Mucosa of gallbladder (tissue), 1 donor: Measurements from ENCODE around the gene TSPAN18. TPM values are rescaled to one million over a fixed set of nuclear protein-coding genes. Genes with fewer than 3 reads are reported as not detected.

Experiments used
- DNase-seq: peaks from one replicate; pipeline ENCODE4 v3.0.0-alpha.2; 2020; ENCODE audit warnings: low spot score
- total RNA-seq: library from RNA; stranded (reverse); gene quantifications from one replicate; pipeline ENCODE4 v1.2.1, GENCODE V29; 2021
- donor health status: DM: no; HTN: no; CAD: no.

TSPAN18 gene
- total RNA-seq, 1 donor from 2014 or later, result 25.1 TPM

DNA sequence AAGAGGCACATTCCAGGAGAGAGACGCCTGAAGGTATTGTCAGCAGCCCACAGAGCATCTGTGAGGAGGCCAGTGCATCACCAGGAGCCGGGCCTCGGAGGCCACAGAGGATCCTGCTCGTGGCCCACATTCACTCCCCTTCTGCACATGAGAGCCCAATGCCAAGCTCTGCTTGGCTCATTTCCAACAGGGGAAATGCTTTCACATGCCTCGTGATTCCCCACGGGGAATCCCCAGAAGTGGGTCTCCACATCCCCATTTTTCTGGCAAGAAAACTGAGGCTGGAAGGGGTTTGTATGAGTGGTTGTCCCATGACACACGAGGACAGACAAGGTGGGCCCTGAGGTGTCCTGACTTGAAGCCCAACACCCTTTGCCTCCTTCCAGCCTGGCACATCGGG is 189.6 kb downstream of the TSPAN18 start:
- DNase-seq, result no peak

DNA sequence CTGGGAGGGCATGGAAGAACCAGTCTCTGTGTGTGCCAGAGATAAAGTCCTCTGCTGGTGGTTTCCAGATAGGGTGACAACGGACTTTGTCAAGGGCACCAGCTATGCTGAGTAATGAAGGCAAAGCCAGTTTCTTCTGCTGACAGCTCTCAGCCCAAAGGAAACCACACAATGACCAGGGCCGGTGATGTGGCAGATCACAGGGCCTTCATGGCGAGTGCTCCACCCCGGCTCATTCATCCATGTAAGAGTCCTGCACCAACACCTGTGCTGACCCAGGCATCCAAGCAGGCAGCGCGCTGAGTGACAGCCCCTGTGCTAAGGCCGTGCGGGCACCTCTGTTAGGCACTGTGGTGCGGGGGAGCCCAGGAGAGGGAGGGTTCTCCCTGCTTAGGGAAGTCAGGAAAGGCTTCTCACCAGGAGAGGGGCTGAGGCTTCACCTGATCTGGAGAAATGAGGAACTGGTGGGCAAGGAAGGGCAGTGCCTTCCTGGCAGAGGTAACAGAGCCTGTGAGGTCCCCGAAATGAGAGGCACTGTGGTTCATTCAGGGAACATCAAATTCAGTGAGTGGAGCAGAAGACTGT is 190.1 kb downstream of the TSPAN18 start:
- DNase-seq, result no peak

DNA sequence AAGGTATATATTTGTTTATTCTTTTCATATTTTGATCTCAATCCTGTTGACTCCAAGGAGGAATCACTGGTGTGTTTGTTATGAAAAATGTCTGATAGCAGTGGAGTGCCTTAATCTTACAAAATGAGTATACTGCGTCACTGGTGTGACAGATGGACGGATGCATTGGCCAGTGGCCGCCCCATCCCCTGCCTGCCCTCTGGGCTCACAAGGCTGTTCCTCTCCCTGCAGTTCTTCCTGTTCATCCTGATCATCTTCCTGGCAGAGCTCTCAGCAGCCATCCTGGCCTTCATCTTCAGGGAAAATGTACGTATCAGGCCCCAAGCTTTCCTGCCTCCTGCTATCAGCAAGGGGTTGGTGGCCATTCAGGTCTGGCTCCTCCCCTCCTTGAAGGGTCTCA is 191.0 kb downstream of the TSPAN18 start:
- no peak for DNase-seq

DNA sequence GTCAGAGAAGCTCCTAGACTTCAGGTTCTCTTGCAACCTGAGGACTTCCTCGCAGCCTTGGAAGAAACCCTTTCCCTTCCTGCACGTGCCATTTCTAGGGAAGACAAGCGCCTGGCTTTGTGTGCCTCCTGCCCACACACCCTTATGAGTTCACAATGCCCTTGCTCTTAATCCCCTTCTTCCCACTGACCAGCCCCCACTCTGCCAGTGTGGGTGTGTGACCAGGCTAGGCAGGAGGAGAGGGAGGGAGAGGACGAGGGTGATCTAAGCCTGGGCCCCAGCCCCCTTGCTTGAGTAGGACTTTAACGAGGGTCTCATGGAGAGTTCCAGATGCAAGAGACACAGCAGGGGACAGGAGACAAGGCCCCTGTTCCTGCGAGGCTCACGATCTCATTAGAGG is 193.7 kb downstream of the TSPAN18 start:
- DNase-seq, result no peak

DNA sequence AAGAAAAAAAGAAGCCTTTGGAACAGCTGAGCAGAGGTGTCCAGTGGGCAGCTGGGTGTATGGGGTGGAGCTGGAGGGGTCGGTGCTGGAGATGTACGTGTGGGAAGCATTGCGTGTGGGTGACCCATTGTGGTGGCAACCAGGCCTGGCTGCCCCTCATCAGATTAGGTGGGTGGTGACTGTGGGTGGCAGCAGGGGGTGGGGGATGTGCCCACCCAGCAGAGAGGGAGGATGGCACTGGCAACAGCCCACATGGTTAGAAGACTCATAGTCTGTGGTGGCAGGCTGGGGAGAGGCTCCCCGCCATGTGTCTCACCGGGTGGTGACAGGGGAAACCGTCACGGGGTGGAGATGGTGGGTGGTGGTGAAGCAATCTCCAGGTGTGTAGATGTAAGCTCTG is 196.4 kb downstream of the TSPAN18 start:
- DNase-seq, result no peak

DNA sequence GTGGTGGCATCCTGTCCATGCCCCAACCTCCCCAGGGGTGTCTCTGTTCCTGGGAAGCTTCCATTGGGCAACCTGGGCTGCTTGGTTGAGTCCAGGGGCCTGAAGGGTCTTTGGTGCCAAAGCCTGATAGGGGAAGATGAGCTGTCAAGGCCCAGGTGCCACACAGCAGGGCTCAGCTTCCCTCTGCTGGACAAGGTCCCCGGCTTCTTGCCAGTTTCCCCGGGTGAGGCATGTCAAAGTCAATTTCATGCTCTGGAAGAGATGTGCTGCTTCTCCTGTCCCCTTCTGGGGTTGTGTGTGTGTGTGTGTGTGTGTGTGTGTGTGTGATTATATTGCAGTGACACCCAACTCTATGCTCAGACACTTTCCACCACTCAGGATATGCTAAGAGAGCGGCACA is 197.0 kb downstream of the TSPAN18 start:
- no peak for DNase-seq

DNA sequence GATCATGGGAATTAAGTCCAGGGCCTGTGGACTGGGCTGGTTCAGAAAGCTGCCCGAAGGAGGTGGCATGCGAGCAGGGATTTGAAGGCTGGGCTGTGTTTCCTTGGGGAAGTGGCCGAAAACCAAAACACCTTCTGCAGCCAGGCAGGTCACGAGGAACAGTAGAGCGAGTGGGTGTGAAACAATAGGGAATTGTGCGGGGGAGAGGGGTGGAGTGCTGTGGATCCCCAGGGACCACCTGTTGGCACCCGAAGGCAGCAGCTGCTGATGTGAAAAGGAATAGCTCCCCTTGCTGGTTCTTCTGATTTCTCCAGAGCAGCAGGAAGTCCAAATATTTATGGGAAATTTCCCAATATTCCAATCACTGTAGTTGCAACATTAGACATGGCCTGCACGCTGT is 199.3 kb downstream of the TSPAN18 start:
- DNase-seq, result no peak

DNA sequence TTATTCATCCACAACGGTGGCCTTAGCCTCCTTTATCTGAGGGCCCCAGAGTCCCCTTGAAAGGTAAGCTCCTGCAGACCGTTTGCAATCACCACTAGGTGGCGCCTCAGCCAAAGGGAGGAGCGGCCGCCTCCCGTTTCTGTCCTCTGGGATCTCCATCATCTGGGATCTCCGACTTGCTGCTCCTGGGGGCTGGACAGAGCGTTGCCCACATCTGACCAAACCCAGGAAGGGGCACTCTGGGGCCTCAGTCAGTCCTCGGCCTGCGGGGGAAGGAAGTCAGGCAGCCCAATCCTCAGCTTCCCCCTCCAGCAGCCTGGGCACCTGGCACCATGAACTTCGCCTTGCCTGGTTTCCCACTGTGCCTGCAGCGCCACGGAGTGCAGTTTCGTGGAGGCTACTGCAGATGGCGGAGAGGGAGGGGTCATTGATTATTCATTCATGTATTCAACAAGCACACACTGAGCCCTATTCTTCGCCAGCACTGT is 200.5 kb downstream of the TSPAN18 start:
- peak; percentile 67 for DNase-seq

DNA sequence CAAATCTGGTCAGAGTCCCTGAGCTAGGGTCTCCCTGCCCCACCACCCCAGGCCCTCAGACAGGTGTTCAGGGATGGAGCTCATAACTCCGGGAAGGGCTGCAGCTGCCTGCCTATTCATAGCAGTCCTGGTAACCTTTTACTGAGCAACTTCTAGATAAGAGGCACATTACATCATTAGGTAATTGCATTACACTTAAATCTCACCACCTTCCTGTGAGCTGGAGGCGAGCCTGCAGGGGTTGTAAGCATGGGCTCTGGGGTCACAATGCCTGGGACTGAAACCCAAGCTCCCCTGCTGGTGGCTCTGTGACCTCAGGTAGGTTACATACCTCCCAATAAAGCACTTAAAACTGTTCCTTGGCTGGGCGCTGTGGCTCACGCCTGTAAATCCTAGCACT is 201.4 kb downstream of the TSPAN18 start:
- no peak for DNase-seq

DNA sequence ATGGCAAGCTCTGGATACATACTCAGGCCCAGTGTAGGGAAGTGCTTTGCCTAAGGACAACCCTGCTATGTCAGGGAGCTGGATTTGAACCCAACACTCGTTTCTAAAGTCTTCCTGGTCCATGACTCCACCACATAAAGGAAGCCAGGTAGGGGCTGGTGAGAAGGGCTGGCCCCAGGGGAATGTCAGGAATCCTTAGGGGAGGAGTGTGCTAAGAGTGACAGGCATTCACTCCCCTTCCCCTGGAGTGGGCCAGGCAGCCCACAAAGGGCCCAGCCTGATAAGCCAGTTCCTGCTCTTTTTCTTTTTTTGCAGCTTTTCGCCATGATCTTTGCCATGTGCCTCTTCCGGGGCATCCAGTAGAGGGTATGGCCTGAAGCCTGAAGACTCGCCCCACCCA is 202.1 kb downstream of the TSPAN18 start:
- DNase-seq, result no peak

DNA sequence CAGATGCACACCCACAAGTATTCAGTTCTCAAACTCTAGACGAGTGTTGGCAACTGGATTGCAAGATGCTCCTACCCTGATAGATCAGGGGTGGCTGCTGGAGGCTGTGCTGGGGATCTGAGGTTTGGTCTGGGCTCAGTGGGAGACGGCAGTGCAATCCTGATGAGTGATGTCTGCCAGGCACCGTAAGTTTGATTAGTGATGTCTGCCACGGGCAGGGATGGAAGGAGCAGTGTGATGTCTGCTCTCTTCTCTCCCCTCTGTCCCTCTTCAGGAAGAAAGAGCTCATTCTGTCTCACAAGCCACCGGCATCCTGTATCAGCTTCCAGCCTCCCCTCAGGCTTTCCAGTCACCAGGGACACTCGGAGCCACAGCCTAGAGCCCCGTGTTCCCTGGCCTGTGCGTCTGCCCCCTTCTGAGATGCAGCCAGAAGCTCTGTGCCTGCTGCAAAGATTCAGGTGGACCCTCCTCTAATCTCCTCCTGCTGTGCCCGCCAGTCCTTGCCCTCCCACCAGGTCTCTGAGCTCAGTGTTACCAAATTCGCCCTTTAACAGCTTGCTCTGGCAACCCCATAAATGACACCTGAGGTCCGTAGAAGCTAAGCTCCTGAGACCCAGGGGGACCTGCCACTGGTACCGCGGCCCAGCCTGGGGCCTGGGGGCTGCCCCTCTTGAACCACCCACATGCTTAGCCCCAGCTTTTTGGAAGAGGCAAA is 204.0 kb downstream of the TSPAN18 start:
- DNase-seq, result no peak

DNA sequence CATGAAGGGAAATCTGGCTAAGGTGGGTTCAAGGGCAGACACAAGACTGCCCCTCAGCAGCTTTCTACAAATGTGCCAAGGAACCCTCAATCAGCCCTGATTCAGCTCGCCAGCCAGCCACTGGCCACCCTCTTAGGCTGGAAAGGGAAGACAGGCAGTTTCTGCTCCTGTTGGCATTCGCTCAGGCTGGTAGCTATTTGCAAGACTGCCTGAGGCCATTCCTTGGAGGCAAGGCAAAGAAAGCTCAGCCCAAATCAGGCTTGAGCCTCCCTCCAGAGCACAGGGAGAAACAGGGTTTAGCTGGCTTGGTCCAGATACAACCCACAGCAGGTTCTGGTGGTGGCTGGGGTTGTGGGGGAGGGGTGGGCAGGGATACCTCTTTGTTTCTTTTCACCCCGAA is 204.7 kb downstream of the TSPAN18 start:
- no peak for DNase-seq

DNA sequence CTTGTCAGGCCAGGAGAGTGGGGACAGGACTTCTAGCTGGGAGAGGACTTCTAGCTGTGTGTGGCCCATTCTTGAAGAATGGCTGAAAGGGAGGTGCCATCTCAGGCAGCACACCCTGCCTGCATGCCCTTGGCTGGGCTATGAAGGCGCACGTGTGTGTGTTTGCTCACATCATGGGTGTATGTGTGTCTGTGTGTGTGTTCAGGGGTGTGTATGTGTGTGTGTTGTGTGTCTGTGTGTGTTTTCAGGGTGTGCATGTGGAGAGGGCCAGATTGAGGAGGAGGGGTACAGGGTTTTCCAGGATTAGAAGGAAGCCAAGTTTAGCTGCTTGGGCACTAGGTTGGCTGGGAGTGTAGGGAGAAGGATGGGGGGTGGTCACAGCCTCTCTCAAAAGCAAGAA is 207.3 kb downstream of the TSPAN18 start:
- DNase-seq, result no peak

DNA sequence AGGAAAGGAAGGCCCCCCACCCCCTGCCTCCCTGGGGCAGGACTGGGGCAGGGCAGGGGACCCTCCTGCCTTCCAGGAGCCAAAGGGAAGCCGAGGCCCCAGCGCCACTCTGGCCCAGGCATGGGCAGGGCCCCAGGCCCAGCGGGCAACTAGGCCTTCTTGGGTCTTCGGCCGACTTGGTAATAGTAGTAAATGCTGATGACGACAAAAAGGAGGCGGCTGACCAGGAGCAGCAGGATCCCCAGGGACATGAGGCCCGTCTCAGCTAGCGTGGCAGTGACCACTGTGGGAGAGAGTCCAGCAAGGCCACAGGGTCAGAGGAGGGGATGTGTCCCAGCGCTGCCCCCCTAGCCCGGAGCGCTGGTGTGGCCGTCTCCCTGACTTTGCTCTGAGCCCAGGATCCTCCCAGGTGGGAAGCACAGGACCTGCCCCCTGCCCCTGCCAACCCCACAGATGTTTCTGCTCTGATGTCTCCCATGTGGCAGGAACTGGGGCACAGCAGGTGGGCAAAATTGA is 208.0 kb downstream of the TSPAN18 start:
- DNase-seq, result no peak

DNA sequence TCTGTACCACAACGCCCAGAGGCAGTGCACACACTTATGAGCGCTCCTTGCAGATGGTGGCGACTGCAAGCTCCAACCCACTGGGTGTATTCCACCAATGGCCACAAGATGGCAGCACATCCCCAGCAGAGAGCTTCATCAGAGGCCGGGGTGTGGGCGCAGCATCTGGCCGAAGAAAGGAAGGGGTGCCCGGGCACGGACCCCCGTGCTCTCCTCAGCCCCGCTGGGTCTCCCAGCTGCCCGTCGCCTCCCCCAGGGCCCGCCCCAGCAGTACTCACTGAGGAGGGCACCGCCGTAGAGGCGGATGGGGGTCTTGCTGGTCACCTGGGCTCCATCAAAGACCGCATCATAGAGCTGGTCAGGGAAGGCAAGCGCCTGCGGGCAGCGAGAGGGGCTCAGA is 209.8 kb downstream of the TSPAN18 start:
- DNase-seq, result peak; percentile 86

DNA sequence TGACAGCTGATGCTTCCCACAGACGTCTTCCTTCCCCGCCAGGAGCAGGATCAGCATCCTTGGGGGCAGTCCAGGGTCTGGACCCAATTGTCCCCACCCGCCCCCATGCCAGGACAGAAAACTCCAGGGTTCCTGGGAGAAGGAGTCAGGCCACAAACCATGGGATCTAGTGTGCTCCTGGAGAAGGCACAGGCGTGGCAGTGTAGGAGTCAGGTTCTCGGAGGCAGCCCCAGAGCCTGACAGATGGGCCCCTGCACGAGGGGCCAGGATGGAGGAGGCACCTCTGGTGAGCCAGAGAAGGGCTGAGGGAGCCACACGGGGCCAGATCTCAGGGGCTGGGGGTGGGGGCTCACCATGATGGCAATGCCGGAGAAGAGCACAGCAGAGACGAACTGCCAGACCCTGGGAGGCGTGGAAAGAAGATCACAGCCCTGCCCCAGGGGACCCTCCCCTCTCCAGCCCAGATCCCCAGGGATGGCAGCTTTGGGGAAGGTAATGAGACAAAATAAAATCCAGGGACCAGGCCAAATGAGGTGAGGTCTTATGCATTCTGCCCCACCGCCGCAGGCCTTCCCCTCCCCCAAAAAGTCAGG is 210.3 kb downstream of the TSPAN18 start:
- no peak for DNase-seq

DNA sequence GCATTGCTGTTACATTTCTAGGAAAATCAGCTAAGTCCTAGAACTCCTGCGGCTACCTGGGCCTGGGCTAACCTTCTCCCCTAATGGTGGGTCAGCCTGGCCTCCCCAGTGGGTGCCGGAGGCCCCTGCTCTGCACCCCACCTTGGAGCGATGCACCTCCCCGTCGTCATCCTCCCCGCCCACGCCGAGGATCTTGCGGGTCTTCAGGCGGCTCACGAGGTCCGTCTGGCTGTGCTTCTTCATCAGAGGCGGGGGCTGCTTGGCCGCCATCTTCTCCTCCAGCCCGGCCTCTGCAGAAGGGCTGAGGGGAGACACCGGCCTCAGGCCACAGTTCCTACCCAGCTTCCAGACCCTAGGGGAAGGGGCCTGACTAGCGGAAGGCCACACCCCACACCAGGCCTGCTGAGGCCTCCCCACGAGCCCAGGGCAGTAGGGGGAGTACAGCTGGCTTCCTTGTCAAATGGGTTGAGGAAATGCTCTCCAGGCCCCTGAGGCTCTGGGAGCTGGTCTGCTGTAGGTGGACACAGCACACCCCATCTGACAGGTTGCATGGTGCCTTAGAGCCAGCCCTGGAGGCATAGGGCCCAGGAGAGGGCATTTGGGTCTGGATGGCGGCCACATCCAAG is 211.4 kb downstream of the TSPAN18 start:
- DNase-seq, result no peak

DNA sequence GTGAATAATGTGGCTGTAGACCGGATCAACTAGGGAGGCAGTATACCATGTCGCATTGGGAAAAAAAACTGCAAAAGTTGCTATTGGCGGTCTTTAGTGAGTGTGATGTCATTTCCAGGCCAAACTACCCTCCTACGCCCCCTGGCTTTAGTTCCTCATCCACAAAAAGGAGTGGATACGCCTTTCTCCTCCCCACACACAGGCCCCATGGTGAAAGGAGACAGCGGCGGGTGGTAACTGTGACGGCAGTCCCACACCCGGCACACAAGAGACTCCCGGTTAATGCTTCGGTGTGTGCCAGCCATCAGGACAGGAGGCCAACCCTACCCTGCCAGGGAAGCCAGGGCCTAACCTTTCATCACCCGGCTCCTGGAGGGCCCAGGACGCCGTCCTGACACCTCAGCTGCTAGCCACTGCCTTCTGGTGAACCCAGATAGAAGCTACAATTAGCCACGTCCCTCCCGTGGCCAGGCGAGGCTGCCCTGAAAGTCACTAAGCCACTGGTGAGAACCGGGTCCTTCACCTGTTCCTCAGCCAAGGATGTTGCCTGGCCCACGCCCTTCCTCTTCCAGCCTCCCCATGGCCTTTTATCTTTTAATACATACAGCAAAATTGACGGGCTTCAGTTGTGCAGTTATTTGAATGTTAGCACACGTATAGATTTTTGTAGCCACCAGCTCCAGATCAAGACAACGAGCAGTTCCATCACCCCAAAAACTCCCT is 213.1 kb downstream of the TSPAN18 start:
- DNase-seq, result no peak

DNA sequence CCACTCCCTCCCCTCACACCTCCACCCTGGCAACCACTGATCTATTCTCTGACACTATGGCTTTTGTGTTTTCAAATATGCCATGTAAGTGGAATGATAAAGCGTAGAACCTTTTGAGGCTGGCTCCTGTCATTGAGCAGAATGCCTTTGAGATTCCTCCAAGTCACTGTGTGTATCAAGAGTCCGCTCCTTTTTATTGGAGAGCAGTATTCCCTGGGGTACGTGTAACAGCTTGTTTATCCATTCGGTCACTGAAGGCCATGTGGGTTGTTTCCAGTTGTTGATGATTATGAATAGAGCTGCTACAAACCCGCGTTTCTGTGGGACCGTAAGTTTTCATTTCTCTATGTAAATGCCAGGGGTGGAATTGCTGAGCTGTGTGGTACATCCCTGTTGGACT is 213.6 kb downstream of the TSPAN18 start:
- no peak for DNase-seq

DNA sequence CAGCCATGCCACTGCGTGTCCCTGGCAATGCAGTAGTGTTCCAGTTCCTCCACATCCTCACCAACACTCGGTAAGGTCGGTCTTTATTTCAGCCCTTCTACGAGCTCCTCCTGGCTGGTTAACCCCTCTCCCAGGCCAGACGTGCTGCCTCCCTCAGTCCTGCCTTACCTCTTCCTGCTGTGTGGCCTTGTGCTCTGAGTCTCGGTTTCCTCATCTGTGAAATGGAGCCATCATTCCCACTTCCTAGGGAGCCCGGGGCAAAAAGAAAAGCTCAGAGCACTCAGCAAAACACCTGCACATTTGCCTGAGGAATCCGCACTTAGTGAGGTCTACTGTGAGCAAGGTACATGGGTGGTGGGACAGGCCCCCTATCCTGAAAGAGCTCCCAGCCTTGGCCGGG is 214.1 kb downstream of the TSPAN18 start:
- no peak for DNase-seq

DNA sequence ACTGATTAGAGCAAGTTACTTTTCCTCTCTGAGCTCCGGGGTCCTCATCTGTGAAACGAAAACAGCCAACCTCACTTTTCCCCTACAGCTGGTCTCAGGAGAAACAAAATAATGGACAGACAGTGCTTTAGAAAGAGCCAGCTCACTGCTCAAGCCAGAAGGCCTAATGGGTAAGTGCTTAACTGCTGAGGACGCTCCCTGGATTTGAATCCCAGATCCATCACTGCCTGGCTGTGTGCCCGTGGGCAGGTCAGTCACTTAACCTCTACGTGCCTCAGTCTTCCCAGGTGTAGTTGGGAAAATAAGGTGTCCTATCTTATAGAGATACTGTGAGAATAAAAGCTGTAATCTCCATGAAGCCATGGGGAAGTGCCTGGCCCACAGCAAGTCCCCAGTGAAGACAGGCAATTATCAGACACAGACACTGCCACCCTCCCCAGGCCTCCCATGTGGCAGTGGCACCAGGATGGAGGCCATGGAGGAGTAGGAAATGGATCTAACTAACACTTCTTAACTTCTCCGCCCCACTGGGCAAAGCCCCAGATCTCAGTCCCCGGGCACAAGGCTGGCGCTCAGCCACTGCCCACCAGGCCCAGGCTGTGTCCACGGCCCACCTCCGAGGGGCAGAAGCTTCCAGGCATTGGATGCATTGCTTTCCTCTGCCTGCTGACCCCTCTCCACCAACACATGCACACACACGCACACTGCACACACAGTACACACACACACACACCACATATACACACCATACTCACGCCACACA is 214.7 kb downstream of the TSPAN18 start:
- DNase-seq, result no peak
